ENCODE results near the gene SARM1. TPM values are rescaled to one million over a fixed set of nuclear protein-coding genes. Genes with fewer than 3 reads are reported as not detected.

The SARM1 gene
- polyA plus RNA-seq, 1 of the 3 experiments (the other 2 are of a cell fraction): 17.4 TPM

DNA sequence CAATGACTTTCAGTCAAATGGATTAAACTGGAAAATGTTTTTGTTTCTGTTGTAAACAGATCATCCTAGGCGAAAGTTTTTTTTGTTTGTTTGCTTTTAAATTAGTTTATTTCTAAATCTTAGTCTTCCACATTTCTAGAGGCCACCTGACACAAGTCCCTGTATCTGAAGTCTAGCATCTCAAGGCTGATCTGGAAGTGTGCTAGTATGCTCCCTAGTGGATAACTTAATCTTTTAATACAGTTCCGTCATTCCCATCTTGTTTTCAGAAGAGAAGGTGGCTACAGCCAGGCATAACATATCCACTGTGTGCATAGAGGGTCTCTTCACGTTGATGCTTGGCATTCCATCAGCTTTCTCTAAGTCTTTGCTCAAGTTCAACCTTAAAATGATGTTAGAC, 43.8 kb upstream of the SARM1 start:
- CTCF ChIA-PET: interaction anchor here (0.8 to 2.4 kb wide), 2 partner anchors 8 to 448 kb away, joined by 4 to 9 read pairs; no protein-coding TSS in a partner anchor
- POLR2A ChIA-PET: no interaction called here
- no peaks in the 10 kb centered on the region for H3K9me2 ChIP-seq
- peaks cover 25 to 50% of the 10 kb centered on the region in 2 experiments for H3K36me3 ChIP-seq (replicated peaks in 1 of 2; ENCODE audit: control insufficient read depth in 1 of 2, insufficient read depth in 2 of 2, low read length in 1 of 2)
- H3K79me2 ChIP-seq (ENCODE audit: insufficient read depth): peaks cover 21% of the 10 kb centered on the region
- WGBS (ENCODE audit: low lambda C conversion rate): 79% methylated on average over 3 of the region's 3 CpGs
- DNase-seq: no peak
- no peak overlapping the region for H2AFZ ChIP-seq (ENCODE audit: low read depth)
- no peak overlapping the region for H3K4me2 ChIP-seq
- H3K9ac ChIP-seq: no peak overlapping the region
- no peaks in the 10 kb centered on the region for H4K20me1 ChIP-seq (ENCODE audit: insufficient read depth)
- H3K4me1 ChIP-seq (ENCODE audit: control insufficient read depth in 1 of 2, insufficient read depth in 2 of 2, low read depth in 1 of 2, low read length in 1 of 2): peaks cover 0 to 2% of the 10 kb centered on the region in 2 experiments; a peak in 1 of 4 replicates
- no peaks in the 10 kb centered on the region for H3K27me3 ChIP-seq (ENCODE audit: insufficient read depth)
- H3K9me3 ChIP-seq: no peaks in the 10 kb centered on the region
- no peak overlapping the region for H3K4me3 ChIP-seq (ENCODE audit: low read depth in 2 of 2, low read length in 1 of 2)
- peaks cover 4% of the 10 kb centered on the region for H3F3A ChIP-seq (replicated peaks; ENCODE audit: insufficient read depth)
- TF ChIP-seq FOSL2 (IDR thresholded peaks at IDR 0.05; ENCODE audit: borderline replicate concordance, low read depth) (no peak), POLR2AphosphoS5 (IDR thresholded peaks at IDR 0.05; ENCODE audit: low read depth, low read length) (no peak), TEAD4 (IDR thresholded peaks at IDR 0.05; ENCODE audit: borderline replicate concordance, insufficient read depth) (no peak), ELF1 (IDR thresholded peaks at IDR 0.05) (no peak), RCOR1 (IDR thresholded peaks at IDR 0.05; ENCODE audit: low read length) (no peak), MXI1 (IDR thresholded peaks at IDR 0.05; ENCODE audit: low read depth, low read length) (no peak), GABPA (IDR thresholded peaks at IDR 0.05; ENCODE audit: low read depth) (no peak), JUND (IDR thresholded peaks at IDR 0.05) (no peak), MEF2A (IDR thresholded peaks at IDR 0.05; ENCODE audit: borderline replicate concordance, low read depth) (no peak), TCF12 (IDR thresholded peaks at IDR 0.05) (no peak), EZH2phosphoT487 (IDR thresholded peaks at IDR 0.05; ENCODE audit: borderline replicate concordance, low read depth) (no peak)
- TF ChIP-seq, protein P1, sequence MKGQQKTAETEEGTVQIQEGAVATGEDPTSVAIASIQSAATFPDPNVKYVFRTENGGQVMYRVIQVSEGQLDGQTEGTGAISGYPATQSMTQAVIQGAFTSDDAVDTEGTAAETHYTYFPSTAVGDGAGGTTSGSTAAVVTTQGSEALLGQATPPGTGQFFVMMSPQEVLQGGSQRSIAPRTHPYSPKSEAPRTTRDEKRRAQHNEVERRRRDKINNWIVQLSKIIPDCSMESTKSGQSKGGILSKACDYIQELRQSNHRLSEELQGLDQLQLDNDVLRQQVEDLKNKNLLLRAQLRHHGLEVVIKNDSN (IDR thresholded peaks at IDR 0.05; ENCODE audit: borderline replicate concordance, low read depth): no peak
- TF ChIP-seq, protein P2, sequence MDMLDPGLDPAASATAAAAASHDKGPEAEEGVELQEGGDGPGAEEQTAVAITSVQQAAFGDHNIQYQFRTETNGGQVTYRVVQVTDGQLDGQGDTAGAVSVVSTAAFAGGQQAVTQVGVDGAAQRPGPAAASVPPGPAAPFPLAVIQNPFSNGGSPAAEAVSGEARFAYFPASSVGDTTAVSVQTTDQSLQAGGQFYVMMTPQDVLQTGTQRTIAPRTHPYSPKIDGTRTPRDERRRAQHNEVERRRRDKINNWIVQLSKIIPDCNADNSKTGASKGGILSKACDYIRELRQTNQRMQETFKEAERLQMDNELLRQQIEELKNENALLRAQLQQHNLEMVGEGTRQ (IDR thresholded peaks at IDR 0.05; ENCODE audit: borderline replicate concordance, low read depth, low read length): no peak
- TF ChIP-seq, protein P3, sequence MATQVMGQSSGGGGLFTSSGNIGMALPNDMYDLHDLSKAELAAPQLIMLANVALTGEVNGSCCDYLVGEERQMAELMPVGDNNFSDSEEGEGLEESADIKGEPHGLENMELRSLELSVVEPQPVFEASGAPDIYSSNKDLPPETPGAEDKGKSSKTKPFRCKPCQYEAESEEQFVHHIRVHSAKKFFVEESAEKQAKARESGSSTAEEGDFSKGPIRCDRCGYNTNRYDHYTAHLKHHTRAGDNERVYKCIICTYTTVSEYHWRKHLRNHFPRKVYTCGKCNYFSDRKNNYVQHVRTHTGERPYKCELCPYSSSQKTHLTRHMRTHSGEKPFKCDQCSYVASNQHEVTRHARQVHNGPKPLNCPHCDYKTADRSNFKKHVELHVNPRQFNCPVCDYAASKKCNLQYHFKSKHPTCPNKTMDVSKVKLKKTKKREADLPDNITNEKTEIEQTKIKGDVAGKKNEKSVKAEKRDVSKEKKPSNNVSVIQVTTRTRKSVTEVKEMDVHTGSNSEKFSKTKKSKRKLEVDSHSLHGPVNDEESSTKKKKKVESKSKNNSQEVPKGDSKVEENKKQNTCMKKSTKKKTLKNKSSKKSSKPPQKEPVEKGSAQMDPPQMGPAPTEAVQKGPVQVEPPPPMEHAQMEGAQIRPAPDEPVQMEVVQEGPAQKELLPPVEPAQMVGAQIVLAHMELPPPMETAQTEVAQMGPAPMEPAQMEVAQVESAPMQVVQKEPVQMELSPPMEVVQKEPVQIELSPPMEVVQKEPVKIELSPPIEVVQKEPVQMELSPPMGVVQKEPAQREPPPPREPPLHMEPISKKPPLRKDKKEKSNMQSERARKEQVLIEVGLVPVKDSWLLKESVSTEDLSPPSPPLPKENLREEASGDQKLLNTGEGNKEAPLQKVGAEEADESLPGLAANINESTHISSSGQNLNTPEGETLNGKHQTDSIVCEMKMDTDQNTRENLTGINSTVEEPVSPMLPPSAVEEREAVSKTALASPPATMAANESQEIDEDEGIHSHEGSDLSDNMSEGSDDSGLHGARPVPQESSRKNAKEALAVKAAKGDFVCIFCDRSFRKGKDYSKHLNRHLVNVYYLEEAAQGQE (IDR thresholded peaks at IDR 0.05; ENCODE audit: low read depth, low read length): no peak
- TF ChIP-seq, protein P4, sequence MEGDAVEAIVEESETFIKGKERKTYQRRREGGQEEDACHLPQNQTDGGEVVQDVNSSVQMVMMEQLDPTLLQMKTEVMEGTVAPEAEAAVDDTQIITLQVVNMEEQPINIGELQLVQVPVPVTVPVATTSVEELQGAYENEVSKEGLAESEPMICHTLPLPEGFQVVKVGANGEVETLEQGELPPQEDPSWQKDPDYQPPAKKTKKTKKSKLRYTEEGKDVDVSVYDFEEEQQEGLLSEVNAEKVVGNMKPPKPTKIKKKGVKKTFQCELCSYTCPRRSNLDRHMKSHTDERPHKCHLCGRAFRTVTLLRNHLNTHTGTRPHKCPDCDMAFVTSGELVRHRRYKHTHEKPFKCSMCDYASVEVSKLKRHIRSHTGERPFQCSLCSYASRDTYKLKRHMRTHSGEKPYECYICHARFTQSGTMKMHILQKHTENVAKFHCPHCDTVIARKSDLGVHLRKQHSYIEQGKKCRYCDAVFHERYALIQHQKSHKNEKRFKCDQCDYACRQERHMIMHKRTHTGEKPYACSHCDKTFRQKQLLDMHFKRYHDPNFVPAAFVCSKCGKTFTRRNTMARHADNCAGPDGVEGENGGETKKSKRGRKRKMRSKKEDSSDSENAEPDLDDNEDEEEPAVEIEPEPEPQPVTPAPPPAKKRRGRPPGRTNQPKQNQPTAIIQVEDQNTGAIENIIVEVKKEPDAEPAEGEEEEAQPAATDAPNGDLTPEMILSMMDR (IDR thresholded peaks at IDR 0.05): no peak
- no peak overlapping the region for H3K27ac ChIP-seq (ENCODE audit: low read depth in 2 of 2, low read length in 1 of 2)
